DND-41 (cell line): ENCODE results near the gene PDZRN4.

ENCODE experiments used
- ATAC-seq: fragments of 200-7000 bp; cut with Tn5 transposase; 3 replicates; pipeline ENCODE4 v1.9.1; 2021; ENCODE audit warnings: low read depth; ENCODE audit not compliant: insufficient read depth
- DNase-seq: peaks from one replicate; pipeline ENCODE4 v3.0.0-alpha.2; 2020
- H2AFZ ChIP-seq: 2 replicates; pipeline ENCODE4 v1.6.0; 2012; ENCODE audit warnings: low read depth, low read length
- H3K27ac ChIP-seq: 2 replicates; pipeline ENCODE4 v1.5.1; 2012; ENCODE audit warnings: low read length, inconsistent platforms
- H3K27me3 ChIP-seq: fragments of 200-600 bp; sonication (generic); 2 replicates; pipeline ENCODE4 v1.6.0; 2012; ENCODE audit warnings: low read length, mild to moderate bottlenecking, inconsistent platforms; ENCODE audit not compliant: insufficient read depth, poor library complexity
- H3K36me3 ChIP-seq: 2 replicates; pipeline ENCODE4 v1.5.1; 2012; ENCODE audit warnings: low read length, inconsistent platforms; ENCODE audit not compliant: insufficient read depth
- H3K4me1 ChIP-seq: 2 replicates; pipeline ENCODE4 v1.5.1; 2012; ENCODE audit warnings: mild to moderate bottlenecking, low read length; ENCODE audit not compliant: insufficient read depth
- H3K4me2 ChIP-seq: 2 replicates; pipeline ENCODE4 v1.6.0; 2012; ENCODE audit warnings: mild to moderate bottlenecking, moderate library complexity, low read length, inconsistent platforms; ENCODE audit not compliant: insufficient read depth
- H3K4me3 ChIP-seq, 2 experiments: fragments of 200-600 bp in 1 of 2; shearing (Covaris generic) in 1 of 2; 2 replicates each; pipeline ENCODE4 v1.5.1; 2012 to 2016; ENCODE audit warnings: inconsistent platforms in 2 of 2, low read length in 2 of 2, mild to moderate bottlenecking in 2 of 2, low read depth in 1 of 2, moderate library complexity in 1 of 2
- H3K79me2 ChIP-seq: 2 replicates; pipeline ENCODE4 v1.6.0; 2012; ENCODE audit warnings: low read length, inconsistent platforms; ENCODE audit not compliant: insufficient read depth
- H3K9ac ChIP-seq: 2 replicates; pipeline ENCODE4 v1.6.0; 2012; ENCODE audit warnings: low read depth, mild to moderate bottlenecking, inconsistent platforms, low read length, moderate library complexity
- H3K9me3 ChIP-seq: 2 replicates; pipeline ENCODE4 v1.5.1; 2012; ENCODE audit warnings: low read length, moderate library complexity, mild to moderate bottlenecking, inconsistent platforms; ENCODE audit not compliant: insufficient read depth, severe bottlenecking
- H4K20me1 ChIP-seq: 2 replicates; pipeline ENCODE4 v1.6.0; 2012; ENCODE audit warnings: low read length; ENCODE audit not compliant: insufficient read depth
- CTCF ChIP-seq: IDR thresholded peaks from 2 replicates; pipeline ENCODE4 v1.5.1; 2012; ENCODE audit warnings: borderline replicate concordance, low read length, moderate library complexity, mild to moderate bottlenecking; ENCODE audit not compliant: poor library complexity, severe bottlenecking; ENCODE audit errors: extremely low read depth
- EZH2 ChIP-seq: IDR thresholded peaks from 3 replicates; pipeline ENCODE4 v1.6.1; 2012; ENCODE audit warnings: borderline replicate concordance, low read depth, mild to moderate bottlenecking, moderate library complexity, low read length, inconsistent platforms; ENCODE audit not compliant: severe bottlenecking

Gene PDZRN4

GRCh38 chr12:41589878-41590277, 401.8 kb downstream of the PDZRN4 start:
- H3K4me1 ChIP-seq = no peaks in the 10 kb centered on the region
- H2AFZ ChIP-seq = no peak overlapping the region
- H3K79me2 ChIP-seq = no peaks in the 10 kb centered on the region
- no peak overlapping the region for H3K4me2 ChIP-seq
- H3K9me3 ChIP-seq = no peaks in the 10 kb centered on the region
- no peaks in the 10 kb centered on the region for H4K20me1 ChIP-seq
- H3K27me3 ChIP-seq = no peaks in the 10 kb centered on the region
- ATAC-seq (no peak), DNase-seq (no peak)
- no peaks in the 10 kb centered on the region for H3K36me3 ChIP-seq
- no peak overlapping the region for H3K27ac ChIP-seq
- no peak overlapping the region for H3K9ac ChIP-seq
- no peak overlapping the region for H3K4me3 ChIP-seq
- TF ChIP-seq EZH2 (no peak), CTCF (no peak)

- no peaks in the 10 kb centered on the region for H3K4me1 ChIP-seq
- no peak overlapping the region for H3K4me3 ChIP-seq
- no peak for ATAC-seq
- H3K27ac ChIP-seq = no peak overlapping the region
- no peaks in the 10 kb centered on the region for H3K9me3 ChIP-seq
- TF ChIP-seq EZH2 = no peak
- TF ChIP-seq CTCF = no peak
- H2AFZ ChIP-seq = no peak overlapping the region
- H3K4me2 ChIP-seq = no peak overlapping the region
- no peaks in the 10 kb centered on the region for H3K27me3 ChIP-seq
- no peak for DNase-seq
- no peaks in the 10 kb centered on the region for H4K20me1 ChIP-seq
- H3K9ac ChIP-seq = no peak overlapping the region
- no peaks in the 10 kb centered on the region for H3K36me3 ChIP-seq
- no peaks in the 10 kb centered on the region for H3K79me2 ChIP-seq
Measured at GRCh38 chr12:41596190-41596589, 408.1 kb downstream of the PDZRN4 start.

GRCh38 chr12:41604830-41605229, 416.7 kb downstream of the PDZRN4 start:
- Histone ChIP-seq H3K4me2 (no peak overlapping the region), H3K27ac (no peak overlapping the region), H3K79me2 (no peaks in the 10 kb centered on the region), H2AFZ (no peak overlapping the region), H3K9me3 (no peaks in the 10 kb centered on the region), H3K27me3 (no peaks in the 10 kb centered on the region), H3K4me1 (no peaks in the 10 kb centered on the region), H3K4me3 (no peak overlapping the region), H3K9ac (no peak overlapping the region), H3K36me3 (no peaks in the 10 kb centered on the region), H4K20me1 (no peaks in the 10 kb centered on the region)
- TF ChIP-seq EZH2 (no peak), CTCF (no peak)
- DNase-seq = no peak
- ATAC-seq = no peak
